ENCODE data around the gene RNF123. TPM values are rescaled to one million over a fixed set of nuclear protein-coding genes. Genes with fewer than 3 reads are reported as not detected.
"Not testable (repeated sequence)": the region's sequence is repeated elsewhere in the genome, so short reads cannot be mapped to it uniquely, and the experiment has no call there.

RNF123 gene
- total RNA-seq, 2 donors from 2014 or later = 28.3 to 29.4 TPM

GRCh38 chr3:49681232-49681522 lies 8.2 kb upstream of the RNF123 start:
- Histone ChIP-seq H3K4me3 (no peak overlapping the region), H3K9me3 (no peaks in the 10 kb centered on the region), H3K27me3 (replicated peaks; ENCODE audit: insufficient read depth) (no peaks in the 10 kb centered on the region), H3K36me3 (peaks cover 64% of the 10 kb centered on the region), H3K4me1 (ENCODE audit: control insufficient read depth in 1 of 2, low read depth in 2 of 2) (no peaks in the 10 kb centered on the region), H3K27ac (no peak overlapping the region)
- DNase-seq (ENCODE audit: low spot score) (no peak), ATAC-seq (ENCODE audit: insufficient number of reproducible peaks, low FRiP score, low read depth) (no peak)
- TF ChIP-seq, protein P1, sequence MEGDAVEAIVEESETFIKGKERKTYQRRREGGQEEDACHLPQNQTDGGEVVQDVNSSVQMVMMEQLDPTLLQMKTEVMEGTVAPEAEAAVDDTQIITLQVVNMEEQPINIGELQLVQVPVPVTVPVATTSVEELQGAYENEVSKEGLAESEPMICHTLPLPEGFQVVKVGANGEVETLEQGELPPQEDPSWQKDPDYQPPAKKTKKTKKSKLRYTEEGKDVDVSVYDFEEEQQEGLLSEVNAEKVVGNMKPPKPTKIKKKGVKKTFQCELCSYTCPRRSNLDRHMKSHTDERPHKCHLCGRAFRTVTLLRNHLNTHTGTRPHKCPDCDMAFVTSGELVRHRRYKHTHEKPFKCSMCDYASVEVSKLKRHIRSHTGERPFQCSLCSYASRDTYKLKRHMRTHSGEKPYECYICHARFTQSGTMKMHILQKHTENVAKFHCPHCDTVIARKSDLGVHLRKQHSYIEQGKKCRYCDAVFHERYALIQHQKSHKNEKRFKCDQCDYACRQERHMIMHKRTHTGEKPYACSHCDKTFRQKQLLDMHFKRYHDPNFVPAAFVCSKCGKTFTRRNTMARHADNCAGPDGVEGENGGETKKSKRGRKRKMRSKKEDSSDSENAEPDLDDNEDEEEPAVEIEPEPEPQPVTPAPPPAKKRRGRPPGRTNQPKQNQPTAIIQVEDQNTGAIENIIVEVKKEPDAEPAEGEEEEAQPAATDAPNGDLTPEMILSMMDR (IDR thresholded peaks at IDR 0.05) = no peak

- Histone ChIP-seq H3K4me3 (no peak overlapping the region), H3K27ac (no peak overlapping the region), H3K9me3 (no peaks in the 10 kb centered on the region), H3K4me1 (ENCODE audit: control insufficient read depth in 1 of 2, low read depth in 2 of 2) (no peaks in the 10 kb centered on the region), H3K36me3 (peaks cover 60% of the 10 kb centered on the region), H3K27me3 (replicated peaks; ENCODE audit: insufficient read depth) (no peaks in the 10 kb centered on the region)
- ATAC-seq (ENCODE audit: insufficient number of reproducible peaks, low FRiP score, low read depth) (no peak), DNase-seq (ENCODE audit: low spot score) (no peak)
- TF ChIP-seq, protein P1 (IDR thresholded peaks at IDR 0.05) = no peak
These were observed 7.8 kb upstream of the RNF123 start for GRCh38 chr3:49681543-49681942.

DNA sequence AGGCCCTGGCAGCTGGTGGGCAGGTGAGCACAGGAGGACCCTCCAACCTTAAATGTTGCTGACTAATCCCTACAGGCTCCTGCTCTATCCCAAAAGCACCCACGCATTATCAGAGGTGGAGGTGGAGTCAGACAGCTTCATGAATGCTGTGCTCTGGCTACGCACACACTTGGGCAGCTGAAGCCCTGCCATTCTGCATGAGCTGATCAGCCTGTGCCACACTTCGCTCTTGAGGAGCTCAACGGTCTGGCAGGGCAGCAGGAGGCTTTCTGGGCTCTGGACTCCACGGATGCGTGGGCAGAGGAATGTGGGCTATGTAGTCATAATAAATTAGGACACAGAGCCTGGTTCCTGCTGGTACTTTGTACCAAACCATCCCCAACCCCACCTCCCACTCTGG lies 6.2 kb upstream of the RNF123 start:
- ATAC-seq (ENCODE audit: insufficient number of reproducible peaks, low FRiP score, low read depth) = no peak
- H3K36me3 ChIP-seq = peaks cover 46% of the 10 kb centered on the region
- DNase-seq (ENCODE audit: low spot score) = no peak
- H3K4me1 ChIP-seq (ENCODE audit: control insufficient read depth in 1 of 2, low read depth in 2 of 2) = peaks cover 0 to 5% of the 10 kb centered on the region in 2 donors
- TF ChIP-seq, protein P1 (IDR thresholded peaks at IDR 0.05) = no peak
- H3K27ac ChIP-seq = no peak overlapping the region
- H3K9me3 ChIP-seq = no peaks in the 10 kb centered on the region
- H3K4me3 ChIP-seq = no peak overlapping the region
- no peaks in the 10 kb centered on the region for H3K27me3 ChIP-seq (replicated peaks; ENCODE audit: insufficient read depth)

- not testable (repeated sequence) for H3K4me3 ChIP-seq; ATAC-seq (ENCODE audit: insufficient number of reproducible peaks, low FRiP score, low read depth); H3K27ac ChIP-seq; H3K9me3 ChIP-seq; H3K27me3 ChIP-seq (replicated peaks; ENCODE audit: insufficient read depth); DNase-seq (ENCODE audit: low spot score)
- H3K4me1 ChIP-seq (ENCODE audit: control insufficient read depth in 1 of 2, low read depth in 2 of 2) = peaks cover 6 to 11% of the 10 kb centered on the region in 2 donors
- H3K36me3 ChIP-seq = peaks cover 36% of the 10 kb centered on the region
These were observed 4.9 kb upstream of the RNF123 start for GRCh38 chr3:49684453-49684852.

GRCh38 chr3:49685103-49685502 lies 4.3 kb upstream of the RNF123 start:
- H3K36me3 ChIP-seq = peaks cover 30% of the 10 kb centered on the region

DNA sequence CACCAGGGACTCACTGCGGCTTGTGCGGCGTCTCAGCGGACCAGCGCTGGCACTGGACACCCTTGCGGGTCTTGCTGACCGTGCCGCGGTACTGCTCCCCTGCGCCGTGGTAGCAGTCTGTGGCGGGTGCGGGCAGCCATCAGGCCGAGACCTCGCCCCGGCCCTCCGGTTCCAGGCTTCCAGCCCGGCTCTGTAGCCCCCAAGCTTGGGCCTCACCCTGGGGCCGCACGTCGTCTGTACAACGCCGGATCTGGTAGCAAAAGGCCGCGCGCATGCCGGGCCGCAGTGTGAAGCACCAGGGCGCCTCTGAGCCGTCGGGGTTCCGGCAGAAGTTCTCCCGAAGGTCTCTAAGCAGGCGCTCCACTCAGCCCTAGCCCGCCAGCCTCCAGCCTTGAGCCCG lies 3.5 kb upstream of the RNF123 start:
- peaks cover 15 to 22% of the 10 kb centered on the region in 2 donors for H3K4me1 ChIP-seq (ENCODE audit: control insufficient read depth in 1 of 2, low read depth in 2 of 2)
- DNase-seq (ENCODE audit: low spot score); H3K27ac ChIP-seq; ATAC-seq (ENCODE audit: insufficient number of reproducible peaks, low FRiP score, low read depth); H3K27me3 ChIP-seq (replicated peaks; ENCODE audit: insufficient read depth); H3K9me3 ChIP-seq: not testable (repeated sequence)
- peak overlapping the region; percentile 61 for H3K4me3 ChIP-seq
- H3K36me3 ChIP-seq = peaks cover 22% of the 10 kb centered on the region

More at GRCh38 chr3:49685103-49685502, 4.3 kb upstream of the RNF123 start:
- H3K4me1 ChIP-seq (ENCODE audit: control insufficient read depth in 1 of 2, low read depth in 2 of 2) = peaks cover 9 to 15% of the 10 kb centered on the region in 2 donors
- H3K4me3 ChIP-seq; H3K27ac ChIP-seq; DNase-seq (ENCODE audit: low spot score); H3K27me3 ChIP-seq (replicated peaks; ENCODE audit: insufficient read depth); ATAC-seq (ENCODE audit: insufficient number of reproducible peaks, low FRiP score, low read depth); H3K9me3 ChIP-seq: not testable (repeated sequence)

- Histone ChIP-seq H3K4me3 (peak overlapping the region; percentile 61), H3K36me3 (peaks cover 21% of the 10 kb centered on the region), H3K4me1 (ENCODE audit: control insufficient read depth in 1 of 2, low read depth in 2 of 2) (peaks cover 17 to 27% of the 10 kb centered on the region in 2 donors)
- not testable (repeated sequence) for H3K27ac ChIP-seq; H3K27me3 ChIP-seq (replicated peaks; ENCODE audit: insufficient read depth); DNase-seq (ENCODE audit: low spot score); H3K9me3 ChIP-seq; ATAC-seq (ENCODE audit: insufficient number of reproducible peaks, low FRiP score, low read depth)
These were observed 3.0 kb upstream of the RNF123 start for GRCh38 chr3:49686346-49686745.

- Histone ChIP-seq H3K4me3 (peak overlapping the region; percentile 61), H3K4me1 (ENCODE audit: control insufficient read depth in 1 of 2, low read depth in 2 of 2) (peaks cover 17 to 31% of the 10 kb centered on the region in 2 donors), H3K36me3 (peaks cover 18% of the 10 kb centered on the region)
- H3K9me3 ChIP-seq; ATAC-seq (ENCODE audit: insufficient number of reproducible peaks, low FRiP score, low read depth); DNase-seq (ENCODE audit: low spot score); H3K27ac ChIP-seq; H3K27me3 ChIP-seq (replicated peaks; ENCODE audit: insufficient read depth): not testable (repeated sequence)
These were observed 2.5 kb upstream of the RNF123 start for GRCh38 chr3:49686769-49687423.

DNA sequence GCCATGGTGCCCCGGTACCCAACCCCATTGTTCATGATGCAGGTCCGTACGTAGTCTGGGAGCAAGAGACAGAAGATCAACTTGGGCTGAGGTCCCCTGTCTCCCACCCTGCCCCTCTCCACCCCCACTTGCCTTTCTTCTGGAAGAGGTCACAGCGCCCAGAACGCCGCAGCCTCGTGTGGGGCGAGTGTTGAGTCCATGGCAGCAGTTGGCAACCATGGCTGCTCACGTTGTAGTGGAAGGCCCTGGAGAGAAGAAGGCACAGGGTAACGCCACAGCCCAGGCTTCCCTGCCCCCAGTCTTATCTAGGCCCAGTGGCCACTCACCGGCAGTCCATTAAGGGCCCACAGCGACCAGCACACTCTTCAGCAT lies 1.9 kb upstream of the RNF123 start:
- H3K27ac ChIP-seq; ATAC-seq (ENCODE audit: insufficient number of reproducible peaks, low FRiP score, low read depth); DNase-seq (ENCODE audit: low spot score); H3K9me3 ChIP-seq; H3K4me3 ChIP-seq; H3K27me3 ChIP-seq (replicated peaks; ENCODE audit: insufficient read depth): not testable (repeated sequence)
- Histone ChIP-seq H3K4me1 (ENCODE audit: control insufficient read depth in 1 of 2, low read depth in 2 of 2) (peaks cover 17 to 31% of the 10 kb centered on the region in 2 donors), H3K36me3 (peaks cover 12% of the 10 kb centered on the region)

Data from thoracic aorta (tissue), 2 donors.